Neuronal stem cell (in vitro differentiated cells): ENCODE results near the gene RAD51B.
"Not testable (repeated sequence)": the region's sequence is repeated elsewhere in the genome, so short reads cannot be mapped to it uniquely, and the experiment has no call there.

ENCODE experiments used
- DNase-seq: peaks from one replicate; pipeline ENCODE4 v3.0.0-alpha.2; 2013; ENCODE audit warnings: low spot score
- H2AFZ ChIP-seq: one replicate; pipeline ENCODE4 v1.6.1; 2013; ENCODE audit warnings: mild to moderate bottlenecking, low read length, inconsistent platforms
- H2AK5ac ChIP-seq: 2 replicates; pipeline ENCODE4 v1.6.1; 2013; ENCODE audit warnings: low read depth, mild to moderate bottlenecking, inconsistent platforms, low read length, moderate library complexity, mixed read lengths
- H2BK120ac ChIP-seq: 2 replicates; pipeline ENCODE4 v1.6.1; 2013; ENCODE audit warnings: low read depth, mild to moderate bottlenecking, inconsistent platforms, low read length, moderate library complexity, mixed read lengths
- H2BK12ac ChIP-seq: one replicate; pipeline ENCODE4 v1.6.1; 2013; ENCODE audit warnings: low read length, inconsistent platforms
- H2BK15ac ChIP-seq: 2 replicates; pipeline ENCODE4 v1.6.1; 2013; ENCODE audit warnings: mild to moderate bottlenecking, low read length, inconsistent platforms, mixed read lengths
- H2BK5ac ChIP-seq: one replicate; pipeline ENCODE4 v1.6.1; 2013; ENCODE audit warnings: inconsistent platforms, mild to moderate bottlenecking, low read length, moderate library complexity
- H3K14ac ChIP-seq: one replicate; pipeline ENCODE4 v1.6.1; 2013; ENCODE audit warnings: low read length, inconsistent platforms
- H3K18ac ChIP-seq: 2 replicates; pipeline ENCODE4 v1.6.1; 2013; ENCODE audit warnings: low read length, inconsistent platforms
- H3K23ac ChIP-seq: 2 replicates; pipeline ENCODE4 v1.6.1; 2013; ENCODE audit warnings: low read depth, mild to moderate bottlenecking, mixed read lengths, low read length, inconsistent platforms; ENCODE audit not compliant: poor library complexity
- H3K27ac ChIP-seq: replicated peaks from 3 replicates; pipeline ENCODE4 v1.5.1; 2013; ENCODE audit warnings: low read length, inconsistent platforms
- H3K27me3 ChIP-seq, 3 experiments: 2 replicates each; pipeline ENCODE4 v1.6.1; 2013; ENCODE audit warnings: low read length in 3 of 3, mild to moderate bottlenecking in 2 of 3, inconsistent platforms in 1 of 3, low read depth in 1 of 3, mixed read lengths in 1 of 3, moderate library complexity in 1 of 3; ENCODE audit not compliant: control insufficient read depth in 3 of 3, insufficient read depth in 3 of 3
- H3K36me3 ChIP-seq, 2 donors: replicated peaks in 1 of 2; 2 replicates each; pipeline ENCODE4 v1.6.1; 2013; ENCODE audit warnings: low read length in 2 of 2; ENCODE audit not compliant: control insufficient read depth in 2 of 2, insufficient read depth in 2 of 2
- H3K4ac ChIP-seq: 2 replicates; pipeline ENCODE4 v1.6.1; 2013; ENCODE audit warnings: inconsistent platforms, mild to moderate bottlenecking, low read length, moderate library complexity
- H3K4me1 ChIP-seq, 2 donors: 1 replicate in 1 of 2; 2 replicates in 1 of 2; pipeline ENCODE4 v1.6.1; 2013; ENCODE audit warnings: low read length in 2 of 2, low read depth in 1 of 2; ENCODE audit not compliant: control insufficient read depth in 2 of 2, insufficient read depth in 1 of 2
- H3K4me2 ChIP-seq: one replicate; pipeline ENCODE4 v1.6.1; 2013; ENCODE audit warnings: mild to moderate bottlenecking, low read length, inconsistent platforms; ENCODE audit not compliant: insufficient read depth, poor library complexity, severe bottlenecking
- H3K4me3 ChIP-seq, 2 donors: 2 replicates each; pipeline ENCODE4 v1.5.1; 2013; ENCODE audit warnings: low read length in 2 of 2, mild to moderate bottlenecking in 2 of 2, inconsistent platforms in 1 of 2, moderate library complexity in 1 of 2
- H3K79me1 ChIP-seq: one replicate; pipeline ENCODE4 v1.6.1; 2013; ENCODE audit warnings: low read depth, mild to moderate bottlenecking, inconsistent platforms, low read length, moderate library complexity
- H3K9ac ChIP-seq: one replicate; pipeline ENCODE4 v1.6.1; 2013; ENCODE audit warnings: mild to moderate bottlenecking, low read depth, low read length, inconsistent platforms; ENCODE audit not compliant: poor library complexity
- H3K9me3 ChIP-seq, 2 donors: replicated peaks in 1 of 2; 2 replicates each; pipeline versions ENCODE3 to v1.6.1; 2013; ENCODE audit warnings: low read length in 2 of 2, mild to moderate bottlenecking in 2 of 2, inconsistent platforms in 1 of 2, low read depth in 1 of 2, mixed read lengths in 1 of 2, moderate library complexity in 1 of 2; ENCODE audit not compliant: control insufficient read depth in 2 of 2, insufficient read depth in 1 of 2
- H4K8ac ChIP-seq: one replicate; pipeline ENCODE4 v1.6.1; 2013; ENCODE audit warnings: low read depth, mild to moderate bottlenecking, inconsistent platforms, low read length, moderate library complexity
- H4K91ac ChIP-seq: one replicate; pipeline ENCODE4 v1.6.1; 2013; ENCODE audit warnings: low read length, low read depth, mild to moderate bottlenecking, inconsistent platforms; ENCODE audit not compliant: poor library complexity
- WGBS, 2 donors: extraction: QIAGEN DNeasy Blood & Tissue Kit; methylation state at CpG; one replicate each; pipeline ENCODE4 v1.1.7; 2013; ENCODE audit warnings: missing lambda C conversion rate in 2 of 2, mixed read lengths in 1 of 2; ENCODE audit not compliant: insufficient read length in 2 of 2, insufficient replicate concordance in 1 of 2; ENCODE audit errors: extremely low coverage in 2 of 2; 5-methylcytosine and 5-hydroxymethylcytosine counted together

The RAD51B gene

DNA sequence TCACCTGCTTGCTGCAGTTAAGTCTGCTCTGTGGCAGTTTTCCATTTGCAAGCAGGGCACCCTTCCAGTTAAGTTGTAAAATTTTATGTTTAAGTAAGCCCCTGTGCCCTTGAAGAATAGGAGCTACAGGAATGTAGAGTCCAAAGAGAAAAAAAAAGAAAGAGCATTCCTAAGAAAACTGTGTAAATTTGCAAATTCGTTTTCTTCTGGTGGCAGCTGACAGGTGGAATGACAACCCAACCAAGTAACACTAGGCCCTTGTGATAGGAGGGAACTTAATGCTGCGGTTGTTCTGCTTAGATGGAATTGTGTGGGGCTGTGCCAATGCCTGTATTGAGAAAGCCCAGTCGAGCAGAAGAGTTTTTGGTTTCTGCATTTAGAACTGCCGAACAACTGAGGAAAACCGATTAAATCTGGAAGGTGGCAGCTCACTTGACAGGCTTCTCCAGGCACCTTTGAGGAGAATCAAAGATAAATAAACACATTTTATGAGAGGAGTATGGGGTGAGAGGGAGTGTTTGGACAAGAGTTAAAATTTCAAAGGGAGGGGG, 280.0 kb downstream of the RAD51B start:
- H2BK5ac ChIP-seq = no peak overlapping the region
- H3K4me1 ChIP-seq = no peaks in the 10 kb centered on the region
- no peak overlapping the region for H2BK12ac ChIP-seq
- peaks cover 5 to 27% of the 10 kb centered on the region in 2 donors for H3K9me3 ChIP-seq
- no peak overlapping the region for H2BK15ac ChIP-seq
- H2AK5ac ChIP-seq = no peak overlapping the region
- no peak overlapping the region for H3K27ac ChIP-seq
- no peak overlapping the region for H3K14ac ChIP-seq
- no peak overlapping the region for H3K18ac ChIP-seq
- no peaks in the 10 kb centered on the region for H3K36me3 ChIP-seq
- no peak overlapping the region for H4K8ac ChIP-seq
- no peaks in the 10 kb centered on the region for H3K27me3 ChIP-seq
- no peak for DNase-seq
- H3K4me3 ChIP-seq = no peak overlapping the region
- H3K79me1 ChIP-seq = no peaks in the 10 kb centered on the region
- H4K91ac ChIP-seq = no peak overlapping the region
- WGBS, 2 donors = no CpG with 5 or more reads among the region's 5 CpGs
- H3K23ac ChIP-seq = no peak overlapping the region
- H2AFZ ChIP-seq = no peak overlapping the region
- no peak overlapping the region for H2BK120ac ChIP-seq
- no peak overlapping the region for H3K4me2 ChIP-seq
- H3K9ac ChIP-seq = no peak overlapping the region
- H3K4ac ChIP-seq = no peak overlapping the region

DNA sequence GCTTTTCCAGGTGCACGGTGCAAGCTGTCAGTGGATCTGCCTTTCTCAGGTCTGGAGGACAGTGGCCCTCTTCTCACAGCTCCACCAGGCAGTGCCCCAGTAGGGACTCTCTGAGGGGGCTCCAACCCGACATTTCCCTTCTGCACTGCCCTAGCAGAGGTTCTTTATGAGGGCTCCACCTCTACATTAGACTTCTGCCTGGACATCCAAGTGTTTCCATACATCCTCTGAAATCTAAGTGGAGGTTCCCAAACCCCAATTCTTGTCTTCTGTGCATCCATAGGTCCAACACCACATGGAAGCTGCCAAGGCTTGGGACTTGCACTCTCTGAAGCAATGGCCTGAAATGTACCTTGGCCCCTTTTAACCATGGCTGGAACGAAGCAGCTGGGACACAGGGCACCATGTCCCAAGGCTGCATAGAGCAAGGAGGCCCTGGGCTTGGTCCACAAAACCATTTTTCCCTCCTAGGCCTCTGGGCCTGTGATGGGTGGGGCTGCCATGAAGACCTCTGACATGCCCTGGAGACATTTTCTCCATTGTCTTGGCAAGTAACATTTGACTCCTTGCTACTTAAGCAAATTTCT, 282.2 kb downstream of the RAD51B start:
- not testable (repeated sequence) for H4K91ac ChIP-seq, H3K23ac ChIP-seq, H2BK15ac ChIP-seq, H3K27ac ChIP-seq, H3K27me3 ChIP-seq, H3K4me1 ChIP-seq, H3K79me1 ChIP-seq, H3K14ac ChIP-seq, H2AFZ ChIP-seq, H3K4me3 ChIP-seq, H2BK5ac ChIP-seq, H2BK12ac ChIP-seq, H3K36me3 ChIP-seq, H3K18ac ChIP-seq, H2BK120ac ChIP-seq, H3K9ac ChIP-seq, H4K8ac ChIP-seq, DNase-seq, H3K4ac ChIP-seq, H3K4me2 ChIP-seq, H2AK5ac ChIP-seq
- no CpG with 5 or more reads among the region's 3 CpGs for WGBS, 2 donors
- H3K9me3 ChIP-seq = peaks cover 5 to 27% of the 10 kb centered on the region in 2 donors

GRCh38 chr14:68103853-68104252, 284.3 kb downstream of the RAD51B start:
- no CpG with 5 or more reads among the region's 3 CpGs for WGBS, 2 donors
- Histone ChIP-seq H2BK5ac (no peak overlapping the region), H3K27me3 (no peaks in the 10 kb centered on the region), H3K4ac (no peak overlapping the region), H2BK15ac (no peak overlapping the region), H3K9ac (no peak overlapping the region), H3K79me1 (no peaks in the 10 kb centered on the region), H2BK12ac (no peak overlapping the region), H3K4me1 (no peaks in the 10 kb centered on the region), H2AFZ (no peak overlapping the region), H3K27ac (no peak overlapping the region), H3K9me3 (peaks cover 5 to 24% of the 10 kb centered on the region in 2 donors), H2BK120ac (no peak overlapping the region), H4K91ac (no peak overlapping the region), H3K18ac (no peak overlapping the region), H3K4me2 (no peak overlapping the region), H3K23ac (no peak overlapping the region), H2AK5ac (no peak overlapping the region), H4K8ac (no peak overlapping the region), H3K14ac (no peak overlapping the region), H3K36me3 (no peaks in the 10 kb centered on the region), H3K4me3 (no peak overlapping the region)
- no peak for DNase-seq

DNA sequence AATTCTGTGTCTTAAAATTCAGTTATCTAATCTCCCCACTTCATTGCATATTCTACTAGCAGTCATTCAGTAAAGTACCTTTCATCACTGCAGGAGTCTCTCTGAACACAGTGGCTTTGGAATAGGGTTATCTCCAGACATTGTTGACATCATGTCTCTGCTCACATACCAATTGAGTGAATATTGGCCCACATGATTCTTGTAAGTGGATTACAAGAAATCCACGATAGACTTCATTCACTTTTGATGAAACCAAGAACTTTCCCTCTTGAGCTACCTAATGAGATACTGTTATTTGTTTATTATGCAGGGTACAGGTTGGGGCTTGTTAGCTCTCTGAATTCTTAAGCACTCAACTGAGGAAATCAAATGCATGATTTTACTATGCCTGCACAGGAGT, 284.9 kb downstream of the RAD51B start:
- H3K4me3 ChIP-seq = no peak overlapping the region
- no peaks in the 10 kb centered on the region for H3K36me3 ChIP-seq
- no peak for DNase-seq
- H3K18ac ChIP-seq = no peak overlapping the region
- no peak overlapping the region for H2AFZ ChIP-seq
- H2BK15ac ChIP-seq = no peak overlapping the region
- H3K14ac ChIP-seq = no peak overlapping the region
- H2BK12ac ChIP-seq = no peak overlapping the region
- H2BK5ac ChIP-seq = no peak overlapping the region
- H4K91ac ChIP-seq = no peak overlapping the region
- H3K23ac ChIP-seq = no peak overlapping the region
- peaks cover 5 to 24% of the 10 kb centered on the region in 2 donors for H3K9me3 ChIP-seq
- H2BK120ac ChIP-seq = no peak overlapping the region
- H3K27ac ChIP-seq = no peak overlapping the region
- WGBS, 2 donors = no CpG with 5 or more reads among the region's 1 CpG
- H3K4ac ChIP-seq = no peak overlapping the region
- H3K4me1 ChIP-seq = no peaks in the 10 kb centered on the region
- H3K27me3 ChIP-seq = no peaks in the 10 kb centered on the region
- no peak overlapping the region for H4K8ac ChIP-seq
- no peak overlapping the region for H2AK5ac ChIP-seq
- H3K9ac ChIP-seq = no peak overlapping the region
- no peaks in the 10 kb centered on the region for H3K79me1 ChIP-seq
- H3K4me2 ChIP-seq = no peak overlapping the region
